ENCODE results near the gene CTXN1.

DNA sequence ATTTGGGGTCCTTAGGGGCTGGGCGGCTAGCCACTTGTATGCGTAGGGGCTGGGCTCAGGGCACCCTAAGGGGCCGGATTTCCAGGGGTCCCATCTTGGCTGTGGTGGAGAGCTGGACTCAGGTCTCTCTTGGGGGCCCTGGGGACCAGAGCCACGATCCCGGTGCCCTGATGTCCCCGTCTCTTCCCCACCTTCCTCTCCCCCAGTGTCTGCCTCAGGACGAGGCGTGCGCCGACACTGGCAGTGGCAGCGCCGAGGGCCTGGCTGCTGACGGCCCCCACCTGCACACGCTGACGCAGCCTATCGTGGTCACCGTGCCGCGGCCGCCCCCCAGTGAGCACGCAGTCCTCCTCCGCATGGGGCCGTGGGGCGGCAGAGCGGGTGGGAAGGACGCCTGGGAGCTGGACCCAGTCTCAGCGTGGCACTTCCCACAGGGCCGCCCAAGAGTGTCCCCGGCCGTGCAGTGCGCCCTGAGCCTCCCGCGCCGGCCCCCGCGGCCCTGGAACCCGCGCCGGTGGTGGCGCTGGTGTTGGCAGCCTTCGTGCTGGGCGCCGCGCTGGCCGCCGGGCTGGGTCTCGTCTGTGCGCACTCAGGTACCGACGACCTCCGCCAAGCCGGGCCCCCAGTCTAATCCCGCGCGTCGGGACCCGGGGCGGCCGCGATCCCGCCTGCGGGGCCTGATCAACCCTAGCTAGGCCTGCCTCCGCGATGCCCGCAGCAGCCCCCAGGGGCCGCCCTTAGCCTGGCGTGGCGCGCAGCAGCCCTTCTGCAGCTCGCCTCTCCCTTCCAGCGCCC is 8.5 kb downstream of the CTXN1 start:
- no peak for TF ChIP-seq POLR2A (IDR thresholded peaks at IDR 0.05; ENCODE audit: low read depth, low read length)
- TF ChIP-seq TAF1 (IDR thresholded peaks at IDR 0.05; ENCODE audit: low read depth, low read length), result no peak
- TF ChIP-seq POLR2AphosphoS5 (IDR thresholded peaks at IDR 0.05; ENCODE audit: low read depth, low read length), result no peak
- no peak for TF ChIP-seq SPI1 (IDR thresholded peaks at IDR 0.05; ENCODE audit: low read depth, low read length)

Data from GM12891 (cell line).